HepG2 (cell line): Measurements from ENCODE around the gene TSKU. TPM values are rescaled to one million over a fixed set of nuclear protein-coding genes. Genes with fewer than 3 reads are reported as not detected.

Experiments used
- ARID2 ChIP-seq: sonication (generic); formaldehyde crosslinking; IDR thresholded peaks from 2 replicates; pipeline ENCODE4 v1.8.1; 2022; ENCODE audit warnings: mild to moderate bottlenecking, missing genetic modification reagents, borderline replicate concordance
- KDM3A ChIP-seq: IDR thresholded peaks from 2 replicates; pipeline ENCODE4 v1.6.1; 2018; ENCODE audit warnings: low read depth, missing compliant biosample characterization
- KLF13 ChIP-seq: sonication (generic); formaldehyde crosslinking; IDR thresholded peaks from 2 replicates; pipeline ENCODE4 v1.4.0; 2020; ENCODE audit warnings: mild to moderate bottlenecking, missing genetic modification reagents
- MBD4 ChIP-seq: IDR thresholded peaks from 2 replicates; pipeline ENCODE4 v1.6.1; 2012; ENCODE audit warnings: low read length, inconsistent platforms, borderline replicate concordance
- MED13 ChIP-seq: sonication (generic); formaldehyde crosslinking; IDR thresholded peaks from 2 replicates; pipeline ENCODE4 v1.5.0; 2020; ENCODE audit warnings: missing genetic modification reagents
- MIER2 ChIP-seq: IDR thresholded peaks from 2 replicates; pipeline ENCODE4 v1.6.1; 2016; ENCODE audit warnings: missing biosample characterization, missing genetic modification reagents
- NFKBIZ ChIP-seq: IDR thresholded peaks from 2 replicates; pipeline ENCODE4 v1.6.1; 2018; ENCODE audit warnings: missing genetic modification reagents, missing compliant biosample characterization
- ZNF496 ChIP-seq: sonication (generic); formaldehyde crosslinking; IDR thresholded peaks from 2 replicates; pipeline ENCODE4 v1.8.1; 2023; ENCODE audit warnings: mild to moderate bottlenecking, moderate library complexity, missing genetic modification reagents; ENCODE audit not compliant: insufficient replicate concordance
- ZNF550 ChIP-seq: sonication (generic); formaldehyde crosslinking; IDR thresholded peaks from 2 replicates; pipeline ENCODE4 v1.4.0; 2020; ENCODE audit warnings: mild to moderate bottlenecking, missing genetic modification reagents, borderline replicate concordance
- ZNF607 ChIP-seq: sonication (generic); formaldehyde crosslinking; IDR thresholded peaks from 2 replicates; pipeline ENCODE4 v1.5.1; 2020; ENCODE audit warnings: missing genetic modification reagents, mild to moderate bottlenecking, borderline replicate concordance
- ZNF644 ChIP-seq: IDR thresholded peaks from 2 replicates; pipeline ENCODE4 v1.6.1; 2016; ENCODE audit warnings: low read depth
- ZNF780A ChIP-seq: sonication (generic); formaldehyde crosslinking; IDR thresholded peaks from 2 replicates; pipeline ENCODE4 v1.8.0; 2022; ENCODE audit warnings: mild to moderate bottlenecking, missing genetic modification reagents, moderate library complexity
- ZNF841 ChIP-seq: sonication (generic); formaldehyde crosslinking; IDR thresholded peaks from 2 replicates; pipeline ENCODE4 v1.8.1; 2023; ENCODE audit warnings: missing genetic modification reagents, borderline replicate concordance
- ZSCAN25 ChIP-seq: sonication (generic); formaldehyde crosslinking; IDR thresholded peaks from 2 replicates; pipeline ENCODE4 v1.8.0; 2022; ENCODE audit warnings: mild to moderate bottlenecking, missing genetic modification reagents
- polyA plus RNA-seq, 8 experiments: library from polyadenylated mRNA; depleted of rRNA in 3 of 8; stranded (reverse) in 7 of 8; unstranded in 1 of 8; fragments of >200 nt; fragmentation: Illumina TruSeq in 4 of 8; extraction: Trizol in 4 of 8; gene quantifications; 2 replicates each; pipeline versions ENCODE4 v1.2.1 to v1.2.3, GENCODE V29; 2011 to 2016; ENCODE audit warnings: low read depth in 4 of 8, missing spikeins in 1 of 8, mixed read lengths in 1 of 8; ENCODE audit not compliant: insufficient read depth in 1 of 8
- total RNA-seq, 5 experiments: library from RNA; depleted of rRNA; stranded (reverse); fragments of >200 nt; fragmentation: Illumina TruSeq; extraction: Trizol; gene quantifications; 2 replicates each; pipeline ENCODE4 v1.2.3, GENCODE V29; 2016; ENCODE audit warnings: low read depth in 1 of 5
- TF ChIP-seq, protein P1 (sequence below), 2 experiments: IDR thresholded peaks; 2 replicates each; pipeline ENCODE4 v1.6.1; 2011 to 2012; ENCODE audit warnings: low read length in 2 of 2, borderline replicate concordance in 1 of 2, low read depth in 1 of 2, mild to moderate bottlenecking in 1 of 2, moderate library complexity in 1 of 2
- TF ChIP-seq, protein P2 (sequence below): sonication (generic); formaldehyde crosslinking; IDR thresholded peaks from 2 replicates; pipeline ENCODE4 v1.9.0; 2022; ENCODE audit warnings: low read depth, missing genetic modification reagents
- TF ChIP-seq, protein P3 (sequence below): sonication (generic); formaldehyde crosslinking; IDR thresholded peaks from 2 replicates; pipeline ENCODE4 v1.5.0; 2020; ENCODE audit warnings: mild to moderate bottlenecking, missing genetic modification reagents, borderline replicate concordance
- TF ChIP-seq, protein P4 (sequence below): sonication (generic); formaldehyde crosslinking; IDR thresholded peaks from 2 replicates; pipeline ENCODE4 v1.9.0; 2021; ENCODE audit warnings: missing genetic modification reagents, borderline replicate concordance
- TF ChIP-seq, protein P5 (sequence below): sonication (generic); formaldehyde crosslinking; IDR thresholded peaks from 2 replicates; pipeline ENCODE4 v1.5.0; 2020; ENCODE audit warnings: missing genetic modification reagents

TSKU gene
- total and polyA plus RNA-seq, 2 of the 13 experiments (the other 11 are each of a cell fraction or from before 2014, with no cell fraction given): 20.3 to 21.4 TPM

DNA sequence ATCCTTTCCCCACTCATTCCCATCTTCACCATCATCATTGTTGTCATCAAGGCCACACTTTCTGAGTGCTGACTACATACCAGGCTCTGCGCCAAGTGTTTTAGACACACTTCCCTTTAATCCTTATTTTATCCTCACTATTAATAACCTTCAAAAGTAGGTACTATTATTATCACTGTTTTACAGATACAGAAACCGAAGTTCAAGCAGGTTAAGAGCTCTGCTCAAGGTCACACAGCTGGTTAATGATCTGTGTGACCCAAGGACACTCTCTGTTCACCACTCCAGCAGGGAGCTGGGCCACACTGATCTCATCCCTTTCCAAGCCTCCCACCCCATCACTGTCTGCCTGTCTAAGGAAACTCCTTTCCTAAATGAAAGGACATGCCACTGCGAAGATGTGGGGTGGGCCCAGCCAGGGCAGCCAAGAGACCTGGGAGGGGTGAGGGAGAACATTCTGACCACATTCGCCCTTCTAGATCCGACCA lies 17.2 kb upstream of the TSKU start (continued):
- TF ChIP-seq, protein P1, sequence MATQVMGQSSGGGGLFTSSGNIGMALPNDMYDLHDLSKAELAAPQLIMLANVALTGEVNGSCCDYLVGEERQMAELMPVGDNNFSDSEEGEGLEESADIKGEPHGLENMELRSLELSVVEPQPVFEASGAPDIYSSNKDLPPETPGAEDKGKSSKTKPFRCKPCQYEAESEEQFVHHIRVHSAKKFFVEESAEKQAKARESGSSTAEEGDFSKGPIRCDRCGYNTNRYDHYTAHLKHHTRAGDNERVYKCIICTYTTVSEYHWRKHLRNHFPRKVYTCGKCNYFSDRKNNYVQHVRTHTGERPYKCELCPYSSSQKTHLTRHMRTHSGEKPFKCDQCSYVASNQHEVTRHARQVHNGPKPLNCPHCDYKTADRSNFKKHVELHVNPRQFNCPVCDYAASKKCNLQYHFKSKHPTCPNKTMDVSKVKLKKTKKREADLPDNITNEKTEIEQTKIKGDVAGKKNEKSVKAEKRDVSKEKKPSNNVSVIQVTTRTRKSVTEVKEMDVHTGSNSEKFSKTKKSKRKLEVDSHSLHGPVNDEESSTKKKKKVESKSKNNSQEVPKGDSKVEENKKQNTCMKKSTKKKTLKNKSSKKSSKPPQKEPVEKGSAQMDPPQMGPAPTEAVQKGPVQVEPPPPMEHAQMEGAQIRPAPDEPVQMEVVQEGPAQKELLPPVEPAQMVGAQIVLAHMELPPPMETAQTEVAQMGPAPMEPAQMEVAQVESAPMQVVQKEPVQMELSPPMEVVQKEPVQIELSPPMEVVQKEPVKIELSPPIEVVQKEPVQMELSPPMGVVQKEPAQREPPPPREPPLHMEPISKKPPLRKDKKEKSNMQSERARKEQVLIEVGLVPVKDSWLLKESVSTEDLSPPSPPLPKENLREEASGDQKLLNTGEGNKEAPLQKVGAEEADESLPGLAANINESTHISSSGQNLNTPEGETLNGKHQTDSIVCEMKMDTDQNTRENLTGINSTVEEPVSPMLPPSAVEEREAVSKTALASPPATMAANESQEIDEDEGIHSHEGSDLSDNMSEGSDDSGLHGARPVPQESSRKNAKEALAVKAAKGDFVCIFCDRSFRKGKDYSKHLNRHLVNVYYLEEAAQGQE (IDR thresholded peaks at IDR 0.05; ENCODE audit: borderline replicate concordance in 1 of 2, low read depth in 1 of 2, low read length in 2 of 2): no peak
- TF ChIP-seq ZNF780A (CRISPR knock-in tag) (no peak), ZNF841 (no peak), ZNF644 (CRISPR knock-in tag) (no peak), ZNF550 (CRISPR knock-in tag) (no peak), MBD4 (no peak), MIER2 (CRISPR knock-in tag) (no peak), ZSCAN25 (CRISPR knock-in tag) (no peak), NFKBIZ (CRISPR knock-in tag) (no peak), MED13 (no peak), KDM3A (no peak), ZNF496 (CRISPR knock-in tag) (no peak), ARID2 (no peak), ZNF607 (CRISPR knock-in tag) (no peak), KLF13 (CRISPR knock-in tag) (no peak)
- TF ChIP-seq, protein P2, sequence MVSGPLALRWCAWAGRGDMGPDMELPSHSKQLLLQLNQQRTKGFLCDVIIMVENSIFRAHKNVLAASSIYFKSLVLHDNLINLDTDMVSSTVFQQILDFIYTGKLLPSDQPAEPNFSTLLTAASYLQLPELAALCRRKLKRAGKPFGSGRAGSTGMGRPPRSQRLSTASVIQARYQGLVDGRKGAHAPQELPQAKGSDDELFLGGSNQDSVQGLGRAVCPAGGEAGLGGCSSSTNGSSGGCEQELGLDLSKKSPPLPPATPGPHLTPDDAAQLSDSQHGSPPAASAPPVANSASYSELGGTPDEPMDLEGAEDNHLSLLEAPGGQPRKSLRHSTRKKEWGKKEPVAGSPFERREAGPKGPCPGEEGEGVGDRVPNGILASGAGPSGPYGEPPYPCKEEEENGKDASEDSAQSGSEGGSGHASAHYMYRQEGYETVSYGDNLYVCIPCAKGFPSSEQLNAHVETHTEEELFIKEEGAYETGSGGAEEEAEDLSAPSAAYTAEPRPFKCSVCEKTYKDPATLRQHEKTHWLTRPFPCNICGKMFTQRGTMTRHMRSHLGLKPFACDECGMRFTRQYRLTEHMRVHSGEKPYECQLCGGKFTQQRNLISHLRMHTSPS (CRISPR knock-in tag): no peak
- TF ChIP-seq, protein P3, sequence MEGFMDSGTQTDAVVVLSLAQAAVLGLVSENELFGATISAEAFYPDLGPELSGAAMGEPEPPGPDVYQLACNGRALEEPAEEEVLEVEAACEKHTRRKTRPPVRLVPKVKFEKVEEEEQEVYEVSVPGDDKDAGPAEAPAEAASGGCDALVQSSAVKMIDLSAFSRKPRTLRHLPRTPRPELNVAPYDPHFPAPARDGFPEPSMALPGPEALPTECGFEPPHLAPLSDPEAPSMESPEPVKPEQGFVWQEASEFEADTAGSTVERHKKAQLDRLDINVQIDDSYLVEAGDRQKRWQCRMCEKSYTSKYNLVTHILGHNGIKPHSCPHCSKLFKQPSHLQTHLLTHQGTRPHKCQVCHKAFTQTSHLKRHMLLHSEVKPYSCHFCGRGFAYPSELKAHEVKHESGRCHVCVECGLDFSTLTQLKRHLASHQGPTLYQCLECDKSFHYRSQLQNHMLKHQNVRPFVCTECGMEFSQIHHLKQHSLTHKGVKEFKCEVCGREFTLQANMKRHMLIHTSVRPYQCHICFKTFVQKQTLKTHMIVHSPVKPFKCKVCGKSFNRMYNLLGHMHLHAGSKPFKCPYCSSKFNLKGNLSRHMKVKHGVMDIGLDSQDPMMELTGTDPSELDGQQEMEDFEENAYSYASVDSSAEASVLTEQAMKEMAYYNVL (CRISPR knock-in tag): 0 out of 2 replicates have a peak, but pooled peaks have one; percentile 43
- TF ChIP-seq, protein P4, sequence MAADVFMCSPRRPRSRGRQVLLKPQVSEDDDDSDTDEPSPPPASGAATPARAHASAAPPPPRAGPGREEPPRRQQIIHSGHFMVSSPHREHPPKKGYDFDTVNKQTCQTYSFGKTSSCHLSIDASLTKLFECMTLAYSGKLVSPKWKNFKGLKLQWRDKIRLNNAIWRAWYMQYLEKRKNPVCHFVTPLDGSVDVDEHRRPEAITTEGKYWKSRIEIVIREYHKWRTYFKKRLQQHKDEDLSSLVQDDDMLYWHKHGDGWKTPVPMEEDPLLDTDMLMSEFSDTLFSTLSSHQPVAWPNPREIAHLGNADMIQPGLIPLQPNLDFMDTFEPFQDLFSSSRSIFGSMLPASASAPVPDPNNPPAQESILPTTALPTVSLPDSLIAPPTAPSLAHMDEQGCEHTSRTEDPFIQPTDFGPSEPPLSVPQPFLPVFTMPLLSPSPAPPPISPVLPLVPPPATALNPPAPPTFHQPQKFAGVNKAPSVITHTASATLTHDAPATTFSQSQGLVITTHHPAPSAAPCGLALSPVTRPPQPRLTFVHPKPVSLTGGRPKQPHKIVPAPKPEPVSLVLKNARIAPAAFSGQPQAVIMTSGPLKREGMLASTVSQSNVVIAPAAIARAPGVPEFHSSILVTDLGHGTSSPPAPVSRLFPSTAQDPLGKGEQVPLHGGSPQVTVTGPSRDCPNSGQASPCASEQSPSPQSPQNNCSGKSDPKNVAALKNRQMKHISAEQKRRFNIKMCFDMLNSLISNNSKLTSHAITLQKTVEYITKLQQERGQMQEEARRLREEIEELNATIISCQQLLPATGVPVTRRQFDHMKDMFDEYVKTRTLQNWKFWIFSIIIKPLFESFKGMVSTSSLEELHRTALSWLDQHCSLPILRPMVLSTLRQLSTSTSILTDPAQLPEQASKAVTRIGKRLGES (CRISPR knock-in tag): no peak
- TF ChIP-seq, protein P5, sequence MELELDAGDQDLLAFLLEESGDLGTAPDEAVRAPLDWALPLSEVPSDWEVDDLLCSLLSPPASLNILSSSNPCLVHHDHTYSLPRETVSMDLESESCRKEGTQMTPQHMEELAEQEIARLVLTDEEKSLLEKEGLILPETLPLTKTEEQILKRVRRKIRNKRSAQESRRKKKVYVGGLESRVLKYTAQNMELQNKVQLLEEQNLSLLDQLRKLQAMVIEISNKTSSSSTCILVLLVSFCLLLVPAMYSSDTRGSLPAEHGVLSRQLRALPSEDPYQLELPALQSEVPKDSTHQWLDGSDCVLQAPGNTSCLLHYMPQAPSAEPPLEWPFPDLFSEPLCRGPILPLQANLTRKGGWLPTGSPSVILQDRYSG: no peak
